GM18870 (cell line): ENCODE results near the gene MYL4.
"Not testable (repeated sequence)": the region's sequence is repeated elsewhere in the genome, so short reads cannot be mapped to it uniquely, and the experiment has no call there.

Source experiments
- ATAC-seq: cut with Tn5 transposase; IDR thresholded peaks from one replicate; pipeline ENCODE4 v1.9.1; 2021; ENCODE audit warnings: moderate library complexity; ENCODE audit not compliant: unreplicated experiment

Gene MYL4

DNA sequence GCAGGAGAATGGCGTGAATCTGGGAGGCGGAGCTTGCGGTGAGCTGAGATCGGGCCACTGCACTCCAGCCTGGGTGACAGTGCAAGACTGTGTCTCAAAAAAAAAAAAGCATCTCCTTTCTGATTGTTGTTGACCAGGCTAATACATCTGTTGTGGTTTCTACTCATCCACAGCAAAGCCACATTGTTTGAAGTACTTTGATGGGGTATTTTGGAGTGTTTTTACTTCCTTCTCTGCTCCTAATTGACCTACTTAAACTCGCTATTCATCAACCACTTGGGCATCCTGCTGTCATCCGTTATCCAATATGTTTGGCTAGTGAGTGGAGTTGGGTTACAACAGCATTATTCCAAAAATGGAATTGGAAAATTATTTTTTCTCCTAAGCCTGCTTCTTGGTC lies 16.6 kb upstream of the MYL4 start:
- no peak for ATAC-seq

DNA sequence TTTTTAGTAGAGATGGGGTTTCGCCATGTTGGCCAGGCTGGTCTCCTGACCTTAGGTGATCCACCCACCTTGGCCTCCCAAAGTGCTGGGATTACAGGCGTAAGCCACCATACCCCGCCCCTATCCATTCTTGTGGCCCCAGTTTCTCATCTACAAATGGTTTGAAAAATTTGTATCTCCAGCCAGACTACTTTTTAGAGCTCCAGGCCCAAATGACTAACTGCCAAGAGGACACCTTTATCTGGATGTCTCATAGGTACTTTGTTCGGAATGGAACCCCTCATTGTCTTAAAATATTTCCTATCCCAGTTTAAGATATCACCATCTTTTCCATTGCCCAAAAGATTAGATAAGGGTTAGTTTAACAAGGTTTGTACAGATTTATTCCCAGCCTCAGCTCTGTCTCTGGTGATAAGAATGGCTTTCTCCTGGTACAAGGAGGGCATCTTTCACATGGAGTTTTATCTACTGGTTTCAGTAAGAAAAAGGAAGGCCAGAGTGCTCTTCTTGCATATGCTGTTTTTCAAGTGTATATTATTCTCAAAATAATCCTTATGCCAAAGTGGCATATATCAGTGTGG lies 15.1 kb upstream of the MYL4 start:
- ATAC-seq = no peak

DNA sequence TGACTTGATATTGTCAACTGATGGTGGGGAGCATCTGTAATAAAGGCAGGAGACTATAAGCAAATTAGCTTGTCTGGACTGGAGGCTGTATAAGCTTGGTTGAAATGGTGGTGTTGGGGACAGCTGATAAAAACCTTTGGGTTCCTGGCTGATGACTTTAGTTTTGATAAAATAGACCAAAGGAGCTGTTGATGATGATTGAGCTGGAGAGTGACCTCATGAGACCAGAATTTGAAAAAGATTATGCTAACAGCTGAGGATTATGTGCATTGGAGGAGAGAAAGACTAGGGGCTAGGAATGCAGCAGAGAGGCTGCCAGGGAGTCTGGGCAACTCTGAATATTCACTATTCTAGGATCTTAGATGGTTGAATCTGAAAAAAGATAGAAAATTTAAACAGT lies 11.3 kb upstream of the MYL4 start:
- no peak for ATAC-seq

DNA sequence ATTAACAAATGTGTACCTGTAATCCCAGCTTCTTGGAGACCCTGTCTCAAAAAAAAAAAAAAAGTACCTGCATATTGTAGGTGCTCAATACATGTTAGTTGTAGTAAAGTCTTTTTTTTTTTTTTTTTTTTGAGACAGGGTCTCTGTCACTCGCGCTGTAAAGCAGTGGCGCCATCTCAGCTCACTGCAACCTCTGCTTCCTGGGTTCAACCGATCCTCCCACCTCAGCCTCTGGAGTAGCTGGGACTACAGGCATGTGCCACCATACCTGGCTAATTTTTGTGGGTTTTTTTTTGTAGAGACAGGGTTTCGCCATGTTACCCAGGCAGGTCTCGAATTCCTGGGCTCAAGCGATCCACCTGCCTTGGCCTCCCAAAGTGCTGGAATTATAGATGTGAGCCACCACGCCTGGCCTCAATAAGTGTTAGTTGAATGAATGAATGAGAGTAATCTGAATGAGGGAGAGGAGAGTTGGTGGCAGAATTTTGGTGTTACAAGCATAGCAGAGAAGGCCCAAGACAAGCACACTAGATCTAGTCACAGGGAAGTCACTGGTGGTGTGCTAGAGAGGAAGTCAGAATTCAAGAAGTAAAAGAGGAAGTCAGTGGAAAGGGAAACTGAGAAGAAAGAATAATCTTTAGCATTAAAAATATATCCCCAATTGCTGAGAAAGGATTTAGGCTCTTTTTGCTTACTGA lies 9.4 kb upstream of the MYL4 start:
- ATAC-seq = no peak

DNA sequence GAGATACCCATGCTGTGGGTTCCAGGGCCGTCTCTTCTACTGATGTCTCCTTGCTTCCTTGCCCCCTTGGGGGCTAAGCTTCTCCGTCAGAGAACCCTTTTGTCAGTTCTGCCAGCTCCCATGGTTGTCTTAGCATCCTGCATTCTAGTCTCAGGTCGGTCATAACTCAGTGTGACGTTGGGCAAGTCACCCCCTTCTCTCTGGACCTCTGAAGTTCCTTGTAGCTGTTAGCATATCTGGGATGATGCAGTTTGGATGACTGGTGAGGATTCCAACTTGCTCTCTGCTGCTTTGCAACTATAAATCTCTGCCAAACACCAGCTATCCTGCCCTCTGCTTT lies 8.9 kb upstream of the MYL4 start:
- no peak for ATAC-seq

DNA sequence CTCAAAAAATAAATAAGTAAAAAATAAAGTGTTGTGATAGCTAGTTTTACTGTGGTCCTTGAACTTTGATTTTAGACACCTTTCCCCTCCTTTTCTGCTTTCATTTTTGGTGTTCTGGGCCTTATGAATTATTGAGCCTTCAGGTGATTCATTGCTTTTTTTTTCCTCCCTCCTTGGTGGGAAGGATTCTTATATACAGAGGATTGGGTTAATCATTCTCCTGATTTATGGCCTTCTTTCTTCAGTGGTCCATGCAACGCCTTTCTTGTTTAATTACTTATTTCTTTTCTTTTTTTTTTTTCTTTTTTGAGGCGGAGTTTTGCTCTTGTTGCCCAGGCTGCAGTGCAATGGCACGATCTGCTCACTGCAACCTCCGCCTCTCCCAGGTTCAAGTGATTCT lies 8.0 kb upstream of the MYL4 start:
- no peak for ATAC-seq

DNA sequence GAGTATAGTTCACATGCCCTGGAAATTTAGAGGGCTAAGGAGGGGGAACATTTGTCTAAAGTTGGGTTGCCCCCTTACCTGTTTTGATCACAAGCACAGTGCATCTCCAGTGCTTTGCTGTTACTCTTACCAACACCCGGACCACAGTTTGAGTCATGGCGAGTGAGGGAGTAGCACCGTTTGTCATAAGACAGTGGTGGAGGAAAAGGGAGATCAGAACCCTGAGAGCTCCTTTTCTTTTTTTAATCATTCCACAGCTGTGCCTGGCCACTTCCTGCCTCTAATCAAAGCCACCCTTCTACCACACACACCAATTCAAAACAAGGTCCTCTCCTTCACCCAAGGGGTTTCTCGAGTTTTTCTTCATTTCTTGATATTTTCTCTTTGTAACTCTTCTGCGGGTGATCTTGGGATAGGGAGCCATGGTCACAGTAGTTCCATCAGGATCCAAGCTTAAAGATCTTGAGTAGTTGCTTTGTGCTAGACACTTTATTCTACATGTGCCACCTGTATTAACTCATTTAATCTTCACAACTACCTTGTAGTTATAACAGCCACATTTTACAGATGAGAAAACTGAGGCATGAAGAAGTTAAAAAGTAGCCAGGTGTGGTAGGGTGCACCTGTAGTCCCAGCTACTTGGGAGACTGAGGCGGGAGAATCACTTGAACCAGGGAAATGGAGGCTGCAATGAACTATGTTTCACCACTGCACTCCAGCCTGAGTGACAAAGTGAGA lies 5.0 kb upstream of the MYL4 start:
- no peak for ATAC-seq

DNA sequence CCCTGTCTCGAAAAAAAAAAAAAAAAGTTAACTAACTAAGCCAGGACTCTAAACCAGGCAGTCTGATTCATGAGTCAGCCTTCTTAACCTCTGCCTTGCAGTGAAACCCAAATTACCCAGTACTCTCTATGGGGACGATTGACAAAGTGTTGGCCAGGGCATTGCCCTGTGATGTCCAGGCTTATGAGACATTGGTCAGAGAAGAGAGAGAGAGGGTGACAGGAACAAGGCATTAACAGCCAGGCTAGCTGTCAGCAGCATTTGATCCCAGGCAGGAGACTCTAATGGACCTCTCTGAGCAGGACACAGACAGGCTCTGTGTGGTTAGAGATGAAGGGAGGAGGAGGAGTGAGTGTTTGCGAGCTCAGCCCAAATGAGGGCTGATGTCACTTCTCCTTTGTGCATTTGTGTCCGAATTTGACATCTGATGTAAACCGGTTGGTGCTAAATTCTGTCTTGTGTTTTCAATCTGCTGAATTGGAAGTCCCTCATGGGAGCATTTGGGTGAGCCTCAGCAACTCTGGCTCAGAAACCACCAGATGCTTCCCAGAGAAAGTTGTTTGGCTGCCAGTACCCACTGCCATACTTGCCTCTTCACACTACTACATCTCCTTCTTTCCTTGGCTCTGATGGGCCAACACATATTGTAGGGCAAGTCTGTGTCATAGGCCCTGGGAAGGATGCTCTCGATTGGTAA lies 4.3 kb upstream of the MYL4 start:
- peak; percentile 44 for ATAC-seq

DNA sequence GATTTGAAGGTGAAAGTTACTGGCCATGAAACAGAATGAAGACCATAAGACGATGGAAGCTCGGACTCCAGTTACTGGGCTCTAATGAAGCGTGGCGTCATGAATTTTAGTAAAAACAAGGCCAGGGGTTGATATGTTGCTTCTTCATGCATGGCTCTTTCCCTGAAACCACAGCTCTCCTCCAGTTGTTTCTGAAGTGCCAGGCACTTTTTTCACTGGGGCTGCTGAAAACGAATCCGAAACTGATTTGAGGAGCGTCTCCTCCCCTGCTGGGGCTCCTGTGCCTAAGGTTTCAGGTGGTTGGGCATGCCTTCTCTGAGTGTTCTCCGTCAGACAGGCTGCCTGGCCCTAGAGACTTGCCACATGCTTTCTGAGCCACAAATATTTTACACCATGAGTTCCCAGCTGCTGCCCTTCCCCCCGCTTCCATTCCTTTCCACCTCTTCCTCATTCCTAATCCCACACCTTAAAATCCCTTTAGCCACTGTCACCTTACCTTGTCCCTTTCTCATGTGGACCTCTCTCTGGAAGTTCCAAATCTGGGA lies 3.7 kb upstream of the MYL4 start:
- peak; percentile 36 for ATAC-seq

DNA sequence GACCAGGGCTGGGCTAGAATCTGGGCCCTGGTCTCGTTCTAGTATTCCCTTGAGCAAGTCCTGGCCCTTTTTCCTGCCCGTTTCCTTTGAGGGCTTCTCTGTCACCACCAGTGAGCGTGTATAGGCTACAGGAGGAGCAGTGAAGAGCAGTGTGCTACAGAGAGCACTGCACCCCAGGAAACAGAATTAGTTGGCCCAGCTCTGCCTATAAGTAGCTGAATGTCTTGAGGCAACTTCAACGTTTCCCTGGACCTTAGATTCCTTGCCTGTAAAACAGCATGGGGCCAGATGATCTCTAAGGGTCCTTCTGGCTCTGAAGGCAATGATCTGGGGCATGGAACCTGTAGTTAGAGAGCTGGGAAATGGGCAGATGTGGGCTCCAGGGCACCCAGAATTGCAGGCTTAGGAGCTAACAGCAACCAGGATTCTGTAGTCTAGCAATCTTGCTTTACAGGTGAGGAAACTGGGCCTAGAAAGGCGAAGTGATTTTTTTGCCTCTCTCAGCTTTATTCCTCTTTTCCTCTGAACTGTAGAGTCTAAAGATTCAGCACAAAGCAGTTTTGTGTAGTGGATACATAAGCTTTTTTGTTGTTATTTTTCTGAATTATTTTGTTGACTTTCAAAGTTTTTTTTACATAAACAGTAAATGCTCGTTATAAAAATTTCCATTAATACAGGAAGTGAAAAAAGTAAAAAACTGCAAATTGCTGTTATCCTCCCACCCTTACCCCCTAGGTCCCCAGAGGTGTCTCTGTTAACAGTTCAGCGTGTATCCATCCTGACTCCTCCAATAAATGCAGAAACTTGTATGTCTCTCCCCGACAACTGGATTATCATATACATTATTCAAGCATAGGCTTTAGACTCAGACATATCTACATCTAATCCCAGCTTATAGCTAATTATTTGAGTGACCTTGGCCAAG lies 1.7 kb upstream of the MYL4 start:
- no peak for ATAC-seq

DNA sequence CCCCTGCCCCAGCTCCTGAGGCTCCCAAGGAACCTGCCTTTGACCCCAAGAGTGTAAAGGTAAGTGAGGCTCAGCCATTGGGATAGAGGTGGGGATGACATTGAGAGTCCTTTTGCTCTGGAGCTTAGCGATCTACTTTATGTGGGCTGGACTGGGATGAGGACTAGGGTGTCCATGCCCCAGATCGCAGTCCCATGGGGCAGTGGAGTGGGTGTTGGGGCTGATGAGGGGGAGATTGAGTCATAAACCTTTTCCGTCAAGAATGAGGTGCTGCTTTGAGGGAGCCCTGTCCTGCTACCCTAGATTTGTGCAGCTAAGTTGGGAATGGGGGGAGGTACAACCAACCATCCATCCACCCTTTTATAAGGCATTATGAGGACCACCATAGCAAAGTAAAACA lies 351 bp downstream of the MYL4 start:
- no peak for ATAC-seq

DNA sequence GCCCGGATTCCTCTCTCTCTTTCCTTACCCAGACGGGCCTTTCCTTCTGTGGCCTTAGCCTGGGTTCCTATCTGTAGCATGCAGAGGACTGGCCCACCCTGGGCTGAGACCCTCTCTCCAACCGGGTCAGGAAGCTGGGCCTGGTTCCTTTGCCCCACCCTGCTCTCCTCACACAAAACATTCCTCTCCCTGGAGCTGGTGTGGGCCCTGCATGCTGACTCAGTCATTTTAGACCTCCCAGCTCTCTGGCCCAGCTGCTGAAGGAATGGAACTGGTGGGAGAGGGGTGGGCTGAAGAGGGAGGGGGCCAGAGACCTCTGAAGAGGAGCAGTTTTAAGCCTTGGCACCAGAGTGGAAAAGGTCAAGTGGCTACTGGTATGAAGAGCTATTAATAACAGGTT lies 957 bp downstream of the MYL4 start:
- ATAC-seq = no peak

DNA sequence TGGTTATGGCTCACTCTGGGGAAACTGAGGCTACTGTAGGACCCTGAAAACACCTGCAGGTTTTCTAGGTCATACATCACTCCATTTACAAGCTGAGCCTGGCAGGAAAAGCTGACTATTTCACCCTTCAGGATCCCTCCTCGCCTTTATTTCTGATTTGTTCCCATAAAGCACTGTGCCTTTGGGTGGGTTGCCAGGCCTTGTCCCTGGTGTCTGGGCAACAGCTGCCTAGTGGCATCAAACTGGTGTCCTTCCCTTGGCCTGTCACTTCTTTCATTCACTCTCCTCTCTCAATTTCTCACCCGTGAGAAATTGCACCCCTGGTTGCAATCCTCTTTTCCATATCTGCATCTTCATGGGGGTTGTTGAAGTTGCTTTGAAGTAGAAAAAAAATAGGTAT lies 1.6 kb downstream of the MYL4 start:
- ATAC-seq = no peak

DNA sequence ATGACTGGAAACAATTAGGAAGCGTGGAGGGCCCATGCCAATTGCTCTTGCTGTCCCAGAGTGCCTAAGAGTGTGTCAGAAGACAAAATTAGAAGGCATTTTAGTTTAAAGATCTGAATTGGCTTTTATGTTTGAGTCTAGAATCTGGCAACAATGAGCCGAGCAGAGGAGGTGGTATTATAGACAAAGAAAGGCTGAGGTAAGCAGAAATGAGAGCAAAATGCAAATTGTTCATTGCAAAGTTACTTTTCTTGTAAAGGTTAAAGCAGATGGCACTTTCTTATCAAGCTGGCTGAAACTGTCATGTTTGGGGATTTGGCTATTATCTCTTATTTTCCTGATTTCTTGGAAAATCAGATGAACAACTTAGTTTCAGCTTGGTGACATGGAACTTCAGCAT lies 3.3 kb downstream of the MYL4 start:
- ATAC-seq = no peak

DNA sequence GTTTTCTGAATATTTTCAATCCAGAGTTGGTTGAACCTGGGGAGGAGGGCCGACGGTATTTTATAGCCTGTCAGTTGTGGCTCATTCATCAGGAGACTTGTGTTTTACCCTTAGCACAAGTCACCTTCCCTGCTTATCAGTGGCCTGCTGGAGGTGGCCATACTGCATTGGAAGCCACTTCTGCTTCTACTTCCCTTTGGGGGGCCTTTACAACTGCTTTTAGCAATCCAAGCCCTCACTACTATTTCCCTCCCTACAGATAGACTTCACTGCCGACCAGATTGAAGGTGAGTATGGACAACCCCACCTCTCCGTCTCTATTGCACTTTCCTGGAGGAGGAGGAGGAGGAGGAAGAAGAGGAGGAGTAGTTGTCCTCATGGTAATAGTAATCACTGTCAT lies 4.4 kb downstream of the MYL4 start:
- no peak for ATAC-seq

DNA sequence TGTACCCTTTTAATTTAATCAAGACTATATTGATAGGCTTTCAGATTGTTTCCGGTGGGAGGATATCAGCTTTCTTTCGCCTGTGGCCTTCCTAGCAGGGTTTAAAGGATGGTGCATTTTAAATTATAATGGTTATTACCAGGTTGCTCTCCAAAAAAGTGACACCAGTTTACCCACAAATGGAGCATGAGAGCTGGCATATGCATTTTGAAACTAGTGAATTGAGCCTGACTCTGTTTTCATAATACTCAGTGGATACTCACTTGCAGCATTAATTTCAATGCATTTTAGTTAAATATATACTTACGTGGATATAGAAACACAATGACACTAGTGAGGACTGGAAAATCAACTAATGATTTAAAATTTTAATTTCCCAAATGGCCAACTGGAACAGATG lies 5.8 kb downstream of the MYL4 start:
- no peak for ATAC-seq

DNA sequence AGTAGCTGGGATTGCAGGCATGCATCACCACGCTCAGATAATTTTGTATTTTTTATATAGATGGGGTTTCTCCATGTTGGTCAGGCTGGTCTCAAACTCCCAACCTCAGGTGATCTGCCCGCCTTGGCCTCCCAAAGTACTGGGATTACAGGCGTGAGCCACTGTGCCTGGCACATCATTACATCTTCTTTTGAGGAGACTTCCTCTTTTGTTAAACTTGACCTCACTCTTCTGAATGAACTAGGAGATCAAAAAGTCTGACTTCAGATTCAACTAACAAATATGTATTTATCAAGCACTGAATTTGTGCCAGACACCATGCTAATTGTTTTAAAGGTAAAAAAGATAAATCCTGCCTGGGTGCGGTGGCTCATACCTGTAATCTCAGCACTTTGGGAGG lies 7.7 kb downstream of the MYL4 start:
- ATAC-seq = not testable (repeated sequence)

DNA sequence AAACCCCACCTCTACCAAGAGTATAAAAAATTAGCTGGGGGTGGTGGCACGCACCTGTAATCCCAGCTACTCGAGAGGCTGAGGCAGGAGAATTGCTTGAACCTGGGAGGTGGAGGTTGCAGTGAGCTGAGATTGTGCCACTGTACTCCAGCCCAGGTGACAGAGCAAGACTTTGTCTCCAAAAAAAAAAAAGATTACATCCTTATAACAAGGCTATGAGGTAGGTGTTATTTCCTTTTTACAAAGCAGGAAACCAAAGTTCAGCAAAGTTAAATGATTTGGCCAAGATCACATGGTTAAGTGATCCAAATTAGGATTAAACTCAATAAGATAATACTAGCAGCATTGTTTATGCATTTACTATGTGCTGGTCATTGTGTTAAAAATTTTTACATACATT lies 8.1 kb downstream of the MYL4 start:
- not testable (repeated sequence) for ATAC-seq

DNA sequence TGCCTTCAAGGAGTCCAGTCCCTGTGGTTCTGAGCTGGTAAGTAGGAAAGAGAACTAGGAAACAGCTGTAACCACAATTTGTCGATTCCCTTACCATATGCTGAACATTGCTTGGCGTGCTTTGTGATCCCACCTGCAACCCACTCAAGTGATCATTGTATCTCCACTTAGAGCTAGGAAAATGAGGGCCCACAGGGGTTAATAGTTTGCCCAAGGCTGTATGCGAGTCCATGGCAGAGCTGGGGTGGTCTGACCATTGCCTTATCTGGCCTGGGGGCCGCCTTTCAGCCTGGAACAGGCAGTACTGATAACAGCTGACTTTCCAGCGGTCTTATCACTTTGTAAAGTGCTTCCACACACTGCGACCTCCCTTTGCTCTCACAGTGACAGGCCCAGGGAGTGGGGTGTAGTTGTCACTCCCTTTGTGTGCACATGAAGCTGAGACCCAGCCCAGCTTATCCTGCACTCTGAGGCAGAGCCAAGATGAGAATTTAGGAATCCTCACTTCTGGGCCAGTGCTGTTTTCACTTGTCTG lies 9.8 kb downstream of the MYL4 start:
- ATAC-seq = no peak
